Cardiac fibroblast (primary cell): ENCODE measurements around the gene WDR7.

Source experiments
- DNase-seq, 2 donors: peaks; one replicate each; pipeline versions ENCODE4 v3.0.0 to v3.0.0-alpha.2; 2010; ENCODE audit warnings: low read depth in 2 of 2
- H3K4me3 ChIP-seq, 2 donors: replicated peaks in 1 of 2; 1 replicate in 1 of 2; 2 replicates in 1 of 2; pipeline ENCODE4 v1.5.1; 2011; ENCODE audit warnings: low read depth in 2 of 2, low read length in 2 of 2, mild to moderate bottlenecking in 2 of 2, moderate library complexity in 1 of 2
- TF ChIP-seq, protein P1 (sequence below): IDR thresholded peaks from one replicate; pipeline ENCODE4 v1.5.1; 2011; ENCODE audit warnings: low read depth, mild to moderate bottlenecking, low read length, inconsistent platforms

The WDR7 gene

DNA sequence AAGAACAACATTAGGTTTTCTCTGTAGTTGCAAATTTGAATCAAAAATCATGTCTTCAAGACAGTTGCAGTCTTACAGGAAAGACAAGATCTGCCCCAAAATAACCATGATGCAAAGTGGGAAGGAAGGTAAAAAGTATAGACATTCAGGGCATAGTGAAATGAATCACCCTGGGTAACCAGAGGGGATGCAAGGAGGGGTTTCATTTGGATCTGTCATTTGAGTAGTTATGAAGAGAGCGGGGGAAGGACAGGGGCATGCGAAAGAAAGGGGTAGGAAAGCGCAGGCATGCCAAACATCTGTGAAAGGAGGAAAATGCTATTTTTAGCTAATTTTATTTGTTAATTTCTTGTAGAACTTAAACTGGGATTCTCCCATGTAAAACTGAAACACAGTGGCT is 276.6 kb downstream of the WDR7 start:
- no peak for DNase-seq
- TF ChIP-seq, protein P1, sequence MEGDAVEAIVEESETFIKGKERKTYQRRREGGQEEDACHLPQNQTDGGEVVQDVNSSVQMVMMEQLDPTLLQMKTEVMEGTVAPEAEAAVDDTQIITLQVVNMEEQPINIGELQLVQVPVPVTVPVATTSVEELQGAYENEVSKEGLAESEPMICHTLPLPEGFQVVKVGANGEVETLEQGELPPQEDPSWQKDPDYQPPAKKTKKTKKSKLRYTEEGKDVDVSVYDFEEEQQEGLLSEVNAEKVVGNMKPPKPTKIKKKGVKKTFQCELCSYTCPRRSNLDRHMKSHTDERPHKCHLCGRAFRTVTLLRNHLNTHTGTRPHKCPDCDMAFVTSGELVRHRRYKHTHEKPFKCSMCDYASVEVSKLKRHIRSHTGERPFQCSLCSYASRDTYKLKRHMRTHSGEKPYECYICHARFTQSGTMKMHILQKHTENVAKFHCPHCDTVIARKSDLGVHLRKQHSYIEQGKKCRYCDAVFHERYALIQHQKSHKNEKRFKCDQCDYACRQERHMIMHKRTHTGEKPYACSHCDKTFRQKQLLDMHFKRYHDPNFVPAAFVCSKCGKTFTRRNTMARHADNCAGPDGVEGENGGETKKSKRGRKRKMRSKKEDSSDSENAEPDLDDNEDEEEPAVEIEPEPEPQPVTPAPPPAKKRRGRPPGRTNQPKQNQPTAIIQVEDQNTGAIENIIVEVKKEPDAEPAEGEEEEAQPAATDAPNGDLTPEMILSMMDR: no peak
- H3K4me3 ChIP-seq: no peak overlapping the region

DNA sequence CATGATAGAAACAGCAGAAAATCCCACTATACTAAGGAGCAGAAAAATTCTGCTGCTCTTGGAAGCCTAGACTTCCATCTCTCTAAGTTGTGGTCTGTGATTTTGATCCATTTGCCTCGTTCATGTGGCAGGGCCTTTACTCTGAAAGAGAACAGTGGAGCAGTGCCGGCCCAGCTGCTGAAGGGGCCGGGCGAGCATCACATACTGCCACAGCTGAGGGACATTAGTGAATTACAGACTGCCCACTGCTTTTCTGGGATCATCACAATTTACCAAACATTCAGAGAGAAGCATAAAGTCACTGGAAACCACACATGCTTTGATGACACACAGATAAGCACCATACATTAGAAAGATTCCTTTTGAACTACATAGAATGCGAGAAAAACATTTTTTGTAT is 278.7 kb downstream of the WDR7 start:
- H3K4me3 ChIP-seq: no peak overlapping the region
- no peak for DNase-seq
- TF ChIP-seq, protein P1: no peak

DNA sequence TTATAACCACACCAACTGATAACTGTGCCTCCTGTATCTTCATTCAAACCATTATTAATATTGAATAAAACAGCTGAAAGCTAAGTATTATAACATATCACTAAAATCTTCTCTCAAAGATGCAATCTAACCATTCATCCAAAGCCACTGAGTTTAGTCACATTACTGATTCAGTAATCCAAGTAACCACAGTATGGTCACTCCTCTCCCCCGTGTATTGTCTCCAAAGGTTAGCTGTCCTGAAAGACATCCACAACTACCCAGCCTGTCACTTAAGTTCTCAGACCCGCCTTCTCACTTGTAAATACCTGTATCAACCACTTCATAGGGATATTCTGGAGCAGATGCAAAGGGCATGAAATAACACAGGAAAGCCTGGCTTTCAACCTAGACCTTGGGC is 282.3 kb downstream of the WDR7 start:
- TF ChIP-seq, protein P1: no peak
- H3K4me3 ChIP-seq: no peak overlapping the region
- no peak for DNase-seq

DNA sequence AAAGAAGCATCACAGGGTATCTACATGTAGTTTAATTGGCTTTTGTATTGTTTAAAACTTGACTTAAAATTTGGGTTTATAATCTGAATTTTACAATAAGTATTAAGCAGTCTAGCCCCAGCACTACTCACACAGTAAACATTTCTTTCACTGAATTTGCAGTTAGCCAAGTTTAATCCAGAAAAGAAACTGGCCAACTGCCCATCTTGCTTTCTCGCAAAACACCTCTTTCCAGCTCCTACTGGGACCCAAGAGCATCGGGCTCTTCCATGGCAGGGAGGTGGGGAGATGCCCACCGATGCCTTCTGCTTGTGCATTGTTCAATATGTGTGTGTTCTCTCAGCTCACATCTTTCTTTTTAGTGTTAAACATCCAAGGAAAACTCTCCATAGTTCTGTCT is 283.0 kb downstream of the WDR7 start:
- no peak overlapping the region for H3K4me3 ChIP-seq
- TF ChIP-seq, protein P1: no peak
- DNase-seq: no peak

DNA sequence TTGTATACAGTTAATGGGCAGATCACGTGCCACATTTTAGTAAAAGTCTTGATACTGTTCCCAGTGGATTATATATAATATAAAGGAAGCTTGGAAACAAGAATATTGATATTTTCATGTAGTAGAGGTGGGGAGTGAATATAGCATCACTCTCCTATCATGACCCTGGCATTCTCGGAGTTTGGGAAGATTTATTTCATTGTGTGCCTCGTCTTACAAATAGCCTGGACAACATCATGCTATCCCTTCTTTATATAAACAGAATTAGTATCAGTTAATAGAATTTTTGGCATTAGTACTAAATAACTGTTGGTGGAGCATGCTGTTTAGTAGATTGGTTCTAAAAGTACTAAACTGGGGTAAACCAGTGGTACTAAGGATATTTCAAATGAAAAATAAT is 283.7 kb downstream of the WDR7 start:
- TF ChIP-seq, protein P1: no peak
- no peak overlapping the region for H3K4me3 ChIP-seq
- no peak for DNase-seq

DNA sequence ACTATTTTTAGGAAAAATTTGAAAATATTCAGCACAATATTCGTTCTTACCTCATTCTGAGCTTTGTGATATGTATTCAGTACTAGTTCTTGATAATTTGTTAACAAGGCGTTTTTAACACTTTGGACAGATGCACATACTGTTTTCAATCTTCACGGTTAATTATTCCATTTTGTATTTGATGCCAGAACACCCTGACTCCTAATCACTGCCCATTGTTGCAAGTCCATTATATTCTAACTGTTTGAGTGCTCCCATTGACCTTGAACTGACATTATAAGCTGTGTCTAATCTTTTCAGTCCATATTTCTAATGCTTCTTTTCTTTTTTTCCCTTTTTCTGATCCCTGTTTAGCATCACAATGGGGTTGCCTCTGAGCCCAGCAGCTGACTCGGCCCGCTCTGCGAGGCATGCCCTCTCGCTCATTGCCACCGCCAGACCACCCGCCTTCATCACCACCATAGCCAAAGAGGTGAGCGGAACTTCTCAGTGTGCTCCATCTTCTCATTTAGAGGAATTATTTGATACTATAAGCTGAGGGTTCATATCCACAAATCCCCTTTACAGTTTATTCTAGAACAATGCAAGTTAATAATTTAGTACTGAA is 284.4 kb downstream of the WDR7 start:
- no peak overlapping the region for H3K4me3 ChIP-seq
- DNase-seq: no peak
- TF ChIP-seq, protein P1: no peak

DNA sequence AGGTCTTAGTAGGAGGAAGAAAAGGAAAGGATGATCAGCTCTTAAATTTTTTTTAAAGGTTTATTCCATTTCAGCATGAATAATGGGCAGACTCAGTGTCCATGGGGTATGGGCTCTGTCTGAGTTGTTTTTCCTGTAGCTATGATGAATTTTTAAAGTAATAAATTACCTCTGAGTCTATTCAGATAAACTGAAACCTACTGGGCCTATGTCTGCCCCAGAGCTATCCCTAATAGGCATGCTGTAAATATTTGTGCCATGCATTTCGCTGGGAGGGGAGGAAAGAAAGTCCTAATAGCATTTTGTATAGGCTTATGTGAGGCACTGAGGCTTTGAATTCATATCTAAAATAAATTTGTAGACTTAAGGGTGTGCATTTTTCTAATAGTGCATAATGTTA is 285.3 kb downstream of the WDR7 start:
- TF ChIP-seq, protein P1: no peak
- H3K4me3 ChIP-seq: no peak overlapping the region
- no peak for DNase-seq
